GM19463 (cell line): Measurements from ENCODE around the gene IL32.

Source experiments
- ATAC-seq: cut with Tn5 transposase; IDR thresholded peaks from one replicate; pipeline ENCODE4 v1.9.1; 2021; ENCODE audit warnings: mild to moderate bottlenecking, moderate library complexity; ENCODE audit not compliant: unreplicated experiment

The IL32 gene

GRCh38 chr16:3065069-3065741, at the start of gene IL32:
Gene IL32 (plus strand): TSS chr16:3065640. CDS start chr16:3065812, 172 bp downstream.
- peak; percentile 54 for ATAC-seq

GRCh38 chr16:3015865-3016521, 49.4 kb upstream of the IL32 start:
- no peak for ATAC-seq

DNA sequence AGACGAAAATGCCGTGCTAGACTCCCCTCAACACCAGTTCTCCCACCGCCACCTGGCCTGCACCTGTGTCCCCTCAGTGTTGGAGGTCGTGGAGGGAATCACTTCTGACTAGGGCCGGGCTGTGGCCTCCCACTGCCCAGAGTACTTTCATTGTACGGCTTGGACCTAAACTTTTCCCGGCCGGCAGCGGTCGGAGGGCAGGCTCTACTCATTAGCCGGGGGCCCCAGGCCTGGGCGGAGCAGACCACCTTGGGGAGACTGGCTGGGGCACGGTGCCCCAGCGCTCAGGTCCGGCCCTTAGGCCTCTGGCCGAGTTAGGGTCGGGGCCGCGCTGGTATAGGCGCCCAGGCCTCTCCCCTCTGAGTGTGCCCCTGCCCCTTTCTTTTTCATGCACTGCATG, 48.1 kb upstream of the IL32 start:
- no peak for ATAC-seq

GRCh38 chr16:3017794-3018506, 47.5 kb upstream of the IL32 start, which contains the start of gene CLDN6:
Gene CLDN6 (minus strand): TSS chr16:3018183. CDS start chr16:3016021, 2,162 bp downstream.
- no peak for ATAC-seq

- no peak for ATAC-seq
These were observed 45.7 kb upstream of the IL32 start for GRCh38 chr16:3019594-3020246.

DNA sequence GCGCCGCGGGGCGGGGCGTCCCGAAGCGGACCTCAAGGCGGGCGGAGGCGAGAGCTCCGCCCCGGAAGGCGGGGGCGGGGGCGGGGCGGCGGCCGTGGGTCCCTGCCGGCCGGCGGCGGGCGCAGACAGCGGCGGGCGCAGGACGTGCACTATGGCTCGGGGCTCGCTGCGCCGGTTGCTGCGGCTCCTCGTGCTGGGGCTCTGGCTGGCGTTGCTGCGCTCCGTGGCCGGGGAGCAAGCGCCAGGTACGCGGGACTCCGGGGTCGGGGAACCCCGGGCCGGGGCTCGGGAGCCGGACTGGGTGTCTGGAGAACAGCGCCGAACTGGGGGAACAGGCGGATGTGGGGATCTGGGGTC, 45.2 kb upstream of the IL32 start, which contains the start of gene TNFRSF12A:
Gene TNFRSF12A, plus strand, starts transcription at position 122 of the 357 bp plus-strand sequence. Its CDS starts 30 bp downstream, at position 152.
- no peak for ATAC-seq

DNA sequence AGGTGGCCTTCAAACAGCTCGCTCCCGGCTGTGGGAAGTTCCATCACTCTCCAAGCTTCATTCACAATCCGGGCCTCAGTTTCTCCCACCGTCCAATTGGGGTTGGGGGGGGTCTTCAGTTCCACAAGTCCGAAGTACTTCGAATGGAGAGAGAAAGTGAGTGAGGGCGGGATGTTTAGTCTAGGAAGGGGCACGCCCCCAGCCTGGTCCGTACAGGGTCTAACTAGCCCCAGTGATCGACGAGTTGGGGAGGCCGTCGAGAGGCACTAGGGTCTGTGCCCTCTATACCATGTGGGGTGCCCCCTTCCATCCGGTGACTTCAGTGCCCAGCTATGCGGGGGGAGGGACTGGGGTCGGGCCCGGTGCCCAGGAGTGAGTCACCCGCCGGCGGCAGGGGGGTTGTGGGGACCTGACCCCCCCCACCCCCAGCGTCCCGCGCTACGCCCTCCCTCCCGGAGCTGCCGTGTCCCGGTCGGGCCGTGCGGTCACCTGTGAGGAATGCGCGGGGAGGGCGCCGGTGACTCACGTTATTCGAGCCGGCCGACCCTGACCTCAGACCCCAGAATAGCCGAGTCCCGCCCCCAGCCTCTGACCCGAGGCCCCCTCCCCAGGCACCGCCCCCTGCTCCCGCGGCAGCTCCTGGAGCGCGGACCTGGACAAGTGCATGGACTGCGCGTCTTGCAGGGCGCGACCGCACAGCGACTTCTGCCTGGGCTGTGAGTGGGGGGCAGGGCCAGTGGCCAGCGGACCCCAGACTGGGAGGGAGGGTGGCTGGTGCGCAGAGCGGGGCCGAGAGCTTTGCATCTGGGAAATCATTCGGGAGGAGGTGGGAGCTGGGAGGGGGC, 44.6 kb upstream of the IL32 start:
- ATAC-seq = no peak

DNA sequence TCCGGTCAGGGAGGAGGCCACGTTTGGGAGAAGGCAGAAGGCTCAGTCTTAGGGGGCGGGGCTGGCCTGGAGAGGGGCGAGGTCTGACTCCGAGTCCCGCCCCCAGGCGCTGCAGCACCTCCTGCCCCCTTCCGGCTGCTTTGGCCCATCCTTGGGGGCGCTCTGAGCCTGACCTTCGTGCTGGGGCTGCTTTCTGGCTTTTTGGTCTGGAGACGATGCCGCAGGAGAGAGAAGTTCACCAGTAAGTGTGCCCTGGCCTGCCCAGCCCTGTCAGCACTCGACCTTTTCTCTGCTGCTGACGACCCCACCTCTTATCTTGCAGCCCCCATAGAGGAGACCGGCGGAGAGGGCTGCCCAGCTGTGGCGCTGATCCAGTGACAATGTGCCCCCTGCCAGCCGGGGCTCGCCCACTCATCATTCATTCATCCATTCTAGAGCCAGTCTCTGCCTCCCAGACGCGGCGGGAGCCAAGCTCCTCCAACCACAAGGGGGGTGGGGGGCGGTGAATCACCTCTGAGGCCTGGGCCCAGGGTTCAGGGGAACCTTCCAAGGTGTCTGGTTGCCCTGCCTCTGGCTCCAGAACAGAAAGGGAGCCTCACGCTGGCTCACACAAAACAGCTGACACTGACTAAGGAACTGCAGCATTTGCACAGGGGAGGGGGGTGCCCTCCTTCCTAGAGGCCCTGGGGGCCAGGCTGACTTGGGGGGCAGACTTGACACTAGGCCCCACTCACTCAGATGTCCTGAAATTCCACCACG, 43.8 kb upstream of the IL32 start:
- no peak for ATAC-seq

- ATAC-seq = no peak
These were observed 43.2 kb upstream of the IL32 start for GRCh38 chr16:3022208-3022683.

GRCh38 chr16:3022684-3023414, 42.6 kb upstream of the IL32 start:
- ATAC-seq = no peak

GRCh38 chr16:3023415-3023668, 42.1 kb upstream of the IL32 start:
- ATAC-seq = no peak

DNA sequence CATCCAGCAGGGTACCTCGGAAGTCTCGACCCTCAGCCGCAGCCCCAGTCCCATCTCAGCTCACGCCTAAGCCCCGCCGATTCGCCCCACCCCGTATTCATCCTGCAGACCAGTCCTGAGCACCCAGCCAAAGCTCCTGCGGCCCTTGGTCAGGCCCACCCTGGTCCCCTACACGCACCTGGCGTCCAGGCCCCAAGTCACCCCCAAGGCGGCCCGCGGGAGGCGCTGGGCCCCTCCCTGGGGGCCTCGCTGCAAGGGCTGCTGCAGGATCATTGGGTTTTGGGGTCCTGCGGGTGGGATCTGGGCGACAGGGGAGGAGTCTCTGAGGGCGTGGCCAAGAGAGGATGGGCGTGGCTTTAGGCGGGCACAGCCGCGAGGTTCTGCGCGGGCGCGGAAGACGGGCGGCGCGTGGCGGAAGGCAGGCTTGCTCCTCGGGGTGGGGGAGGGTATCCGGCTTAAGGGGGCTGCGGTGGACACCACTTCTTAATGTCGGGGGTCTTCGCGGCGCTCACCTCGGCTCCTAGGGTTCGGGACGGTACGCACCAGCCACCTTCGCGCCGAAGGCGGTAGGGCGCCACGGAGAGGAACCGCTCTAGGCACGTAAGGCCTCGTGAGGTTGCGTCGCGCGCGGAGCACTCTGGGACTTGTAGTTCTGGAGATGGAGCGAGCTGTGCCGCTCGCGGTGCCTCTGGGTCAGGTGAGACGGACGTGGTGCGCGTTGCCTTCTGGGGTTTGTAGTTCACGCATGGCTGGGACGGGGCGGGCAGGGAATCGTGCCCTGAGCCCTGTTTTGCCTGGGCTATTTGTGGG, 41.6 kb upstream of the IL32 start, which contains the start of the genes HCFC1R1 and THOC6:
Gene HCFC1R1, minus strand, starts transcription at position 274 of the 810 bp plus-strand sequence. Its CDS starts 1 bp downstream, at position 273.
Gene THOC6, plus strand, starts transcription at position 367 of the 810 bp plus-strand sequence. Its CDS starts 292 bp downstream, at position 659.
- peak; percentile 74 for ATAC-seq

GRCh38 chr16:3025032-3026002, 40.1 kb upstream of the IL32 start:
- ATAC-seq = no peak

DNA sequence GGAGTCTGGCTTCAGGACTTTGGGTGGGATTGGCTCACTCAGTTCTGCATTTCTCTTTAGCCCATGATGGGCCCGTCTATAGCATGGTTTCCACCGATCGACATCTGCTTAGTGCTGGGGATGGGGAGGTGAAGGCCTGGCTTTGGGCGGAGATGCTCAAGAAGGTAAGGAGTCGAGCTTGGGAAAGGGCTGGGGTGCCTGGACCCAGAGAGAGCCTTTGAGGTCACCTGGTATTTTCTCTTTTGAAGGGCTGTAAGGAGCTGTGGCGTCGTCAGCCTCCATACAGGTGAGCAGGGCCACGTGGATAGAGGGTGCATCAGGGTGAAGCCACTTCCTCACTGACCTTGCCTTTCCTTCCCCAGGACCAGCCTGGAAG, 39.4 kb upstream of the IL32 start:
- no peak for ATAC-seq

DNA sequence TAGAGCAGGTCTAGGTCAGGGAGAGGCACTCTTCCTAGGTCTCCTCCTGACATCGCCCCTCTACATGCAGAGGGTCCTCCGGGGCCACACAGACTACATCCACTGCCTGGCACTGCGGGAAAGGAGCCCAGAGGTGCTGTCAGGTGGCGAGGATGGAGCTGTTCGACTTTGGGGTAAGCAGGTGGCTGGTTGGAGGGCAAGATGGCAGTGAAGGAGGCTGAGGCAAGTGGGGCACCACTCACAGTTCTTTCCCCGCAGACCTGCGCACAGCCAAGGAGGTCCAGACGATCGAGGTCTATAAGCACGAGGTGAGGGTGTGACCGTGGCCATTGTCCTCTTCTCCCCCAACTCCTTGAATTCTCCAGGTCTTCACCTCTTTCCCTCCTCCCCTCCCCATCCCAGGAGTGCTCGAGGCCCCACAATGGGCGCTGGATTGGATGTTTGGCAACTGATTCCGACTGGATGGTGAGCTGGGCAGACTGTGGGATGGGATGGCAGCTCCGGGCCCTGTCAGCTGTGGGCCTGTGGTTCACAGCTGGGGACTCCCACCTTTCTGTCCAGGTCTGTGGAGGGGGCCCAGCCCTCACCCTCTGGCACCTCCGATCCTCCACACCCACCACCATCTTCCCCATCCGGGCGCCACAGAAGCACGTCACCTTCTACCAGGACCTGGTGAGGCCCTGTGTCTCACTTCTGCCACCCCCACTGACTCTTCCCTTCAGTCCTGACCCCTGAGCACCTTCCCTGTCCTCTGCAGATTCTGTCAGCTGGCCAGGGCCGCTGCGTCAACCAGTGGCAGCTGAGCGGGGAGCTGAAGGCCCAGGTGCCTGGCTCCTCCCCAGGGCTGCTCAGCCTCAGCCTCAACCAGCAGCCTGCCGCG, 38.6 kb upstream of the IL32 start:
- no peak for ATAC-seq

DNA sequence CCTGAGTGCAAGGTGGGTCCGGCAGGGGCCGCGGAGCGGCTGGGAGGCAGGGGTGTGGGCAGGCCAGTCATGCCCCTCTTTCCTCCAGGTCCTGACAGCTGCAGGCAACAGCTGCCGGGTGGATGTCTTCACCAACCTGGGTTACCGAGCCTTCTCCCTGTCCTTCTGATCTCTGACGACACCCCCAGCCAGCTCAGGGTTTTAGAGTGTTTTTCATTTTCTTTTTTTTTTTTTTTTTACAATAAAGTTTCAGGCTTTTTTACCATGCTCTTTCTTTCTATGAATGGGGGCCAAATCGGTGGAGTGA, 38.0 kb upstream of the IL32 start:
- ATAC-seq = no peak
